HCT116 (cell line): Measurements from ENCODE around the gene SLC22A5. TPM values are rescaled to one million over a fixed set of nuclear protein-coding genes. Genes with fewer than 3 reads are reported as not detected.

Experiments used
- ATAC-seq: fragments of 200-7000 bp; cut with Tn5 transposase; 2 replicates; pipeline ENCODE4 v1.9.1; 2020; ENCODE audit warnings: mild to moderate bottlenecking, moderate library complexity
- BruUV-seq: library from RNA; stranded (reverse); fragments of 400-500 nt; replicated peaks from 2 replicates; lab custom pipeline; 2021; lab: Mats Ljungman, UMichigan
- CTCF ChIA-PET: fragments of 300-600 bp; sonication (Branson Sonifier 250); formaldehyde crosslinking; loops from one replicate; lab custom pipeline; 2021; ENCODE audit warnings: antibody characterized with exemption; lab: Charles Lee
- POLR2A ChIA-PET: fragments of 300-600, 350-600 bp; sonication (Branson Sonifier 250); formaldehyde crosslinking; loops from one replicate; lab custom pipeline; 2021; ENCODE audit warnings: antibody characterized with exemption; lab: Charles Lee
- RAD21 ChIA-PET, 2 experiments: fragments of 300-600 bp; sonication (Branson Sonifier 250); formaldehyde crosslinking; loops; one replicate each; lab custom pipeline; 2023; ENCODE audit warnings: low total read pairs in 2 of 2; ENCODE audit not compliant: uncharacterized antibody in 2 of 2, unreplicated experiment in 2 of 2, low non-redundant PET in 1 of 2; lab: Charles Lee
- DNase-seq: peaks from one replicate; pipeline ENCODE4 v3.0.0-alpha.2; 2010; ENCODE audit warnings: low read depth, low spot score
- H2AFZ ChIP-seq: fragments of 200-600 bp; shearing (Covaris generic), sonication (generic); 2 replicates; pipeline ENCODE4 v1.6.1; 2017; ENCODE audit warnings: low read depth, mixed run types, mixed read lengths, antibody characterized with exemption, low read length; ENCODE audit not compliant: poor library complexity, severe bottlenecking
- H3K27ac ChIP-seq: 2 replicates; pipeline ENCODE4 v1.5.1; 2012; ENCODE audit warnings: low read depth, low read length
- H3K27me3 ChIP-seq: fragments of 200-600 bp; sonication (generic); 2 replicates; pipeline ENCODE4 v1.6.1; 2016; ENCODE audit warnings: mixed run types, low read length, mixed read lengths; ENCODE audit not compliant: insufficient read depth
- H3K36me3 ChIP-seq, 2 experiments: fragments of 200-500 bp in 1 of 2; fragments of 200-600 bp in 1 of 2; sonication (Bioruptor generic) in 1 of 2; sonication (generic) in 1 of 2; 2 replicates each; pipeline versions ENCODE4 v1.5.1 to v1.6.1; 2014 to 2016; ENCODE audit warnings: low read length in 2 of 2, inconsistent platforms in 1 of 2, mixed read lengths in 1 of 2, mixed run types in 1 of 2; ENCODE audit not compliant: insufficient read depth in 2 of 2, control insufficient read depth in 1 of 2
- H3K4me1 ChIP-seq, 2 experiments: fragments of 200-600 bp in 1 of 2; sonication (generic) in 1 of 2; 2 replicates each; pipeline versions ENCODE4 v1.5.1 to v1.6.1; 2012 to 2017; ENCODE audit warnings: low read length in 2 of 2, inconsistent platforms in 1 of 2, mild to moderate bottlenecking in 1 of 2, mixed read lengths in 1 of 2, mixed run types in 1 of 2, moderate library complexity in 1 of 2; ENCODE audit not compliant: insufficient read depth in 2 of 2, control insufficient read depth in 1 of 2
- H3K4me2 ChIP-seq: fragments of 200-600 bp; sonication (generic); 2 replicates; pipeline ENCODE4 v1.6.1; 2017; ENCODE audit warnings: mixed run types, low read length, mixed read lengths
- H3K4me3 ChIP-seq, 2 experiments: fragments of 200-600 bp in 1 of 2; sonication (generic) in 1 of 2; replicated peaks in 1 of 2; 2 replicates each; pipeline ENCODE4 v1.5.1; 2011 to 2016; ENCODE audit warnings: low read length in 2 of 2, control low read depth in 1 of 2, low read depth in 1 of 2, mild to moderate bottlenecking in 1 of 2, mixed read lengths in 1 of 2, mixed run types in 1 of 2
- H3K79me2 ChIP-seq: fragments of 200-600 bp; sonication (generic); 2 replicates; pipeline ENCODE4 v1.6.1; 2017; ENCODE audit warnings: mild to moderate bottlenecking, mixed run types, low read length, moderate library complexity, mixed read lengths; ENCODE audit not compliant: insufficient read depth
- H3K9ac ChIP-seq: fragments of 200-600 bp; sonication (generic); 2 replicates; pipeline ENCODE4 v1.6.1; 2016; ENCODE audit warnings: low read length, mixed read lengths
- H3K9me2 ChIP-seq: fragments of 200-600 bp; sonication (generic), shearing (Covaris generic); 2 replicates; pipeline ENCODE4 v1.6.1; 2017; ENCODE audit warnings: mixed run types, mild to moderate bottlenecking, moderate library complexity; ENCODE audit not compliant: insufficient read depth
- H3K9me3 ChIP-seq, 2 experiments: fragments of 200-500 bp in 1 of 2; fragments of 200-600 bp in 1 of 2; sonication (Bioruptor generic) in 1 of 2; sonication (generic) in 1 of 2; 2 replicates each; pipeline ENCODE4 v1.6.1; 2014 to 2017; ENCODE audit warnings: low read length in 2 of 2, mixed read lengths in 2 of 2, inconsistent platforms in 1 of 2, low read depth in 1 of 2, mild to moderate bottlenecking in 1 of 2, mixed run types in 1 of 2, moderate library complexity in 1 of 2; ENCODE audit not compliant: control insufficient read depth in 1 of 2, insufficient read depth in 1 of 2
- H4K20me1 ChIP-seq: fragments of 200-600 bp; sonication (generic), shearing (Covaris generic); 2 replicates; pipeline ENCODE4 v1.6.1; 2017; ENCODE audit warnings: mixed run types, mild to moderate bottlenecking, moderate library complexity; ENCODE audit not compliant: insufficient read depth
- ATF3 ChIP-seq: IDR thresholded peaks from 2 replicates; pipeline ENCODE4 v1.6.1; 2012
- CBX3 ChIP-seq: IDR thresholded peaks from 2 replicates; pipeline ENCODE4 v1.6.1; 2012; ENCODE audit warnings: low read depth
- CEBPB ChIP-seq: IDR thresholded peaks from 2 replicates; pipeline ENCODE4 v1.6.1; 2012; ENCODE audit warnings: low read depth
- EGR1 ChIP-seq: IDR thresholded peaks from 2 replicates; pipeline ENCODE4 v1.6.1; 2012; ENCODE audit warnings: low read depth
- ELF1 ChIP-seq: IDR thresholded peaks from 2 replicates; pipeline ENCODE4 v1.6.1; 2012; ENCODE audit warnings: low read depth, borderline replicate concordance
- EZH2phosphoT487 ChIP-seq: fragments of 200-600 bp; IDR thresholded peaks from 2 replicates; pipeline ENCODE4 v1.6.1; 2018; ENCODE audit warnings: antibody characterized with exemption, borderline replicate concordance
- FOSL1 ChIP-seq: IDR thresholded peaks from 2 replicates; pipeline ENCODE4 v1.6.1; 2012; ENCODE audit warnings: low read depth
- JUND ChIP-seq: IDR thresholded peaks from 2 replicates; pipeline ENCODE4 v1.6.1; 2012
- POLR2AphosphoS5 ChIP-seq: IDR thresholded peaks from 2 replicates; pipeline ENCODE4 v1.6.1; 2011; ENCODE audit warnings: mild to moderate bottlenecking, low read depth, low read length, moderate library complexity
- RAD21 ChIP-seq: IDR thresholded peaks from 2 replicates; pipeline ENCODE4 v1.6.1; 2012; ENCODE audit warnings: low read depth, mild to moderate bottlenecking
- REST ChIP-seq: IDR thresholded peaks from 2 replicates; pipeline ENCODE4 v1.6.1; 2012; ENCODE audit warnings: low read depth
- SIN3A ChIP-seq: IDR thresholded peaks from 2 replicates; pipeline ENCODE4 v1.6.1; 2012; ENCODE audit warnings: low read depth
- SRF ChIP-seq: IDR thresholded peaks from 2 replicates; pipeline ENCODE4 v1.6.1; 2012; ENCODE audit warnings: low read depth
- TCF7L2 ChIP-seq: IDR thresholded peaks from 2 replicates; pipeline ENCODE4 v1.7.0; 2011; ENCODE audit warnings: borderline replicate concordance, inconsistent platforms; ENCODE audit not compliant: insufficient read depth, insufficient read length; ENCODE audit errors: extremely low read depth
- YY1 ChIP-seq: IDR thresholded peaks from 2 replicates; pipeline ENCODE4 v1.6.1; 2011; ENCODE audit warnings: low read length, low read depth, moderate library complexity, mild to moderate bottlenecking; ENCODE audit not compliant: insufficient replicate concordance; ENCODE audit errors: extremely low read depth
- ZBTB33 ChIP-seq: IDR thresholded peaks from 2 replicates; pipeline ENCODE4 v1.6.1; 2011; ENCODE audit warnings: mild to moderate bottlenecking, low read length, moderate library complexity; ENCODE audit not compliant: insufficient replicate concordance; ENCODE audit errors: extremely low read depth
- ZNF274 ChIP-seq: fragments of 200-500 bp; sonication (Bioruptor generic); IDR thresholded peaks from 2 replicates; pipeline ENCODE4 v1.6.1; 2014; ENCODE audit warnings: mild to moderate bottlenecking, low read depth, low read length, inconsistent platforms
- intact Hi-C: fragments of 100-400 bp; cut with micrococcal nuclease; formaldehyde crosslinking; loops from 2 replicates; pipeline ENCODE4 v1.10.0; 2022
- total RNA-seq: library from RNA; stranded (reverse); gene quantifications from one replicate; pipeline ENCODE4 v1.2.1, GENCODE V29; 2021; ENCODE audit not compliant: unreplicated experiment

The SLC22A5 gene
- total RNA-seq, 1 experiment from 2014 or later: 9.9 TPM

GRCh38 chr5:132323202-132323601, 46.3 kb upstream of the SLC22A5 start:
- Histone ChIP-seq H2AFZ (no peak overlapping the region), H3K36me3 (no peaks in the 10 kb centered on the region), H3K4me2 (no peak overlapping the region), H3K79me2 (no peaks in the 10 kb centered on the region), H3K27ac (no peak overlapping the region), H3K27me3 (no peaks in the 10 kb centered on the region), H3K9me3 (no peaks in the 10 kb centered on the region), H4K20me1 (no peaks in the 10 kb centered on the region), H3K9ac (no peak overlapping the region), H3K4me3 (no peak overlapping the region), H3K4me1 (peaks cover 0 to 10% of the 10 kb centered on the region in 2 experiments; a peak in 2 of 4 replicates), H3K9me2 (no peaks in the 10 kb centered on the region)
- DNase-seq (no peak), ATAC-seq (no peak)
- no TSS peak for BruUV-seq
- ChIA-PET RAD21 (no interaction called here), CTCF (no interaction called here), POLR2A (no interaction called here)
- TF ChIP-seq CEBPB (no peak), ELF1 (no peak), ATF3 (no peak), ZBTB33 (no peak), TCF7L2 (no peak), POLR2AphosphoS5 (no peak), EZH2phosphoT487 (no peak), SIN3A (no peak), SRF (no peak), ZNF274 (no peak), FOSL1 (no peak), REST (no peak), YY1 (no peak), RAD21 (no peak), EGR1 (no peak), JUND (no peak), CBX3 (no peak)
- intact Hi-C loops: no loop called here
